Astrocyte of the hippocampus (primary cell): ENCODE measurements around the gene TIAM2.
"Not testable (repeated sequence)": the region's sequence is repeated elsewhere in the genome, so short reads cannot be mapped to it uniquely, and the experiment has no call there.

Experiments used
- DNase-seq: peaks from one replicate; pipeline ENCODE4 v3.0.0; 2011; ENCODE audit warnings: low read depth, low spot score

The TIAM2 gene

GRCh38 chr6:155158030-155158843 is 163.1 kb downstream of the TIAM2 start:
- DNase-seq = no peak

GRCh38 chr6:155162682-155163081 is 167.6 kb downstream of the TIAM2 start:
- DNase-seq = peak; percentile 60

- no peak for DNase-seq
These were observed 168.5 kb downstream of the TIAM2 start for GRCh38 chr6:155163601-155164000.

- no peak for DNase-seq
These were observed 170.1 kb downstream of the TIAM2 start for GRCh38 chr6:155165029-155165710.

- DNase-seq = no peak
These were observed 175.4 kb downstream of the TIAM2 start for GRCh38 chr6:155170519-155170918.

- peak; percentile 91 for DNase-seq
These were observed 176.1 kb downstream of the TIAM2 start for GRCh38 chr6:155171109-155171746.

GRCh38 chr6:155171747-155172449 is 176.8 kb downstream of the TIAM2 start:
- DNase-seq = peak; percentile 82

- no peak for DNase-seq
These were observed 178.4 kb downstream of the TIAM2 start for GRCh38 chr6:155173488-155173887.

- peak; percentile 94 for DNase-seq
These were observed 179.6 kb downstream of the TIAM2 start for GRCh38 chr6:155174576-155175211.

- DNase-seq = peak; percentile 79
These were observed 182.3 kb downstream of the TIAM2 start for GRCh38 chr6:155177363-155177961.

- no peak for DNase-seq
These were observed 186.4 kb downstream of the TIAM2 start for GRCh38 chr6:155181498-155181897.

GRCh38 chr6:155182103-155182502 is 187.0 kb downstream of the TIAM2 start:
- no peak for DNase-seq

GRCh38 chr6:155183095-155183494 is 188.0 kb downstream of the TIAM2 start:
- DNase-seq = no peak

- DNase-seq = not testable (repeated sequence)
These were observed 189.9 kb downstream of the TIAM2 start for GRCh38 chr6:155185041-155185440.

GRCh38 chr6:155185544-155185943 is 190.4 kb downstream of the TIAM2 start:
- peak; percentile 66 for DNase-seq

- DNase-seq = peak; percentile 28
These were observed 191.0 kb downstream of the TIAM2 start for GRCh38 chr6:155186052-155186658.

- no peak for DNase-seq
These were observed 192.0 kb downstream of the TIAM2 start for GRCh38 chr6:155187106-155187505.

- peak; percentile 34 for DNase-seq
These were observed 193.0 kb downstream of the TIAM2 start for GRCh38 chr6:155187994-155188706.

- peak; percentile 87 for DNase-seq
These were observed 193.8 kb downstream of the TIAM2 start for GRCh38 chr6:155188707-155189496.
